CD4-positive, alpha-beta T cell treated with Interleukin-4 for 1 hour (primary cell): ENCODE measurements around the gene LRCH4.

ENCODE experiments used
- DNase-seq, 2 donors: peaks; one replicate each; pipeline ENCODE4 v3.0.0-alpha.2; 2020 to 2022

The LRCH4 gene, protein sequence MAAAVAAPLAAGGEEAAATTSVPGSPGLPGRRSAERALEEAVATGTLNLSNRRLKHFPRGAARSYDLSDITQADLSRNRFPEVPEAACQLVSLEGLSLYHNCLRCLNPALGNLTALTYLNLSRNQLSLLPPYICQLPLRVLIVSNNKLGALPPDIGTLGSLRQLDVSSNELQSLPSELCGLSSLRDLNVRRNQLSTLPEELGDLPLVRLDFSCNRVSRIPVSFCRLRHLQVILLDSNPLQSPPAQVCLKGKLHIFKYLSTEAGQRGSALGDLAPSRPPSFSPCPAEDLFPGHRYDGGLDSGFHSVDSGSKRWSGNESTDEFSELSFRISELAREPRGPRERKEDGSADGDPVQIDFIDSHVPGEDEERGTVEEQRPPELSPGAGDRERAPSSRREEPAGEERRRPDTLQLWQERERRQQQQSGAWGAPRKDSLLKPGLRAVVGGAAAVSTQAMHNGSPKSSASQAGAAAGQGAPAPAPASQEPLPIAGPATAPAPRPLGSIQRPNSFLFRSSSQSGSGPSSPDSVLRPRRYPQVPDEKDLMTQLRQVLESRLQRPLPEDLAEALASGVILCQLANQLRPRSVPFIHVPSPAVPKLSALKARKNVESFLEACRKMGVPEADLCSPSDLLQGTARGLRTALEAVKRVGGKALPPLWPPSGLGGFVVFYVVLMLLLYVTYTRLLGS

DNA sequence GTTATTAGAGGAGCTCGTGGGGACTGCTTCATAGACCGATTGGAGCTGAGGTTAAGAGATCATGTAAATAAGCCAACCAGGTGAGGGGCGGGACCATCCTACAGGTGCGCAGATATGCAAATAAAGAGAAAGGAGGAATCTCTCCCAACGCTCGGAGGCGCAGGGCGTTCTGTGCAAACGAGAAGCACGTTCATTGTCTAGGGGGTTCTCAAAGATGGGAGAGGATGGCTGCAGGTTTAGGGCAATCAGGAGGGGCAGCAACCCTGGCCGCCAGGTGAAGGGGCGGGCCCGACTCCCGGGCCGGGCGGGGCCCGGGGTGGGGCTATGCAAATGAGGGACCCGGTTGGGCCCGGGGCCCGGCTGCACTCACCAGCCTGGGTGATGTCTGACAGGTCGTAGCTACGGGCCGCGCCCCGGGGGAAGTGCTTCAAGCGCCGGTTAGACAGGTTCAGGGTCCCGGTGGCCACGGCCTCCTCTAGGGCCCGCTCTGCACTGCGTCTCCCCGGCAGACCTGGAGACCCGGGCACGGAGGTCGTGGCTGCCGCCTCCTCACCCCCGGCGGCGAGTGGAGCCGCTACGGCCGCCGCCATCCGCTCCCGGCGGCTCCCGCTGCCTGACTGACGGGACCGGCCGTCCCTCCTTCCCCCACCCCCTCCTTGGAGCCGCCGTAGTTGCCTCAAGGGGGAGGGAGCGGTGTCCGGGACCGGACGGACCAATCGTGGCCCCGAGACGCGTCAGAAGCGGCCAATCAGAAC, at the start of gene LRCH4:
Gene LRCH4 (minus strand): TSS at position 619 of the 755 bp plus-strand sequence. CDS start 29 bp downstream, at position 590.
- DNase-seq, result peak; percentile 56 to 65

DNA sequence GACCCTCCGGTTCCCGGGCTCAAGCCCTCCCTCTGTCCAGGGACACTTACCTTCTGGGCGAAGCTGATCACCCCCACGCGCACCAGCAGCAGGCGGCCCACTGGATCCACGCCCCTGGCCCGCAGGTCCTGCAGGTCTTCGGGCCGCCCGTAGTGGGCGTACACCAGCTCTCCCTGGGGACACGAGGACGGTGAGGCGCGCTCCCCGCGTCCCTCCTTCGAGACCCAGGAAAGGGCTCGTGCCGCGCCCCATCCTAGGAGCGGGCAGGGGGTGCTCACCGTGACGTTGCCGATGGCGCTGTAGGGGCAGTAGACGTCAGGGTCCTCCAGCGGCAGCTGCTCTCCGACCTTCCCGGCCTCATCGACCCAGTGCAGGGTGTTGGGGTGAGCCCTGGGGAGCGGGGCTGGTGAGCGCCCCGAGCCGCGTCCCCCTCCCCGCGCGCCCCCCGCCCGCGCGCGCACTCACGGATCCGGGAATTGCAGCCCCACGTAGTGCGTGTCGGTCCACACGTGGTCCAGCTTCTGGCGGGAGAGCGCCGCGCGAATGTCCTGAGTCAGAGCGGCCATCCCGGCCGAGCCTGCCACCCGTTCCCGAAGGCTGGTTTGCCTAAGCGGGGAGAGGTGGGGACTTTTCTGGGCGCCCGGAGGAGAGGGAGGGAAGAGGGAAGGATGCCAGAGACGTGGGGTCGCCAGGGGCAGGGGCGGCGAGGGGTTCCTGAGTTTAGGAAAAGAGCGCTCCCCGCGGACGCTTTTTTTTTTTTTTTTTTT, 47.2 kb upstream of the LRCH4 start:
- peak; percentile 59 to 68 for DNase-seq

DNA sequence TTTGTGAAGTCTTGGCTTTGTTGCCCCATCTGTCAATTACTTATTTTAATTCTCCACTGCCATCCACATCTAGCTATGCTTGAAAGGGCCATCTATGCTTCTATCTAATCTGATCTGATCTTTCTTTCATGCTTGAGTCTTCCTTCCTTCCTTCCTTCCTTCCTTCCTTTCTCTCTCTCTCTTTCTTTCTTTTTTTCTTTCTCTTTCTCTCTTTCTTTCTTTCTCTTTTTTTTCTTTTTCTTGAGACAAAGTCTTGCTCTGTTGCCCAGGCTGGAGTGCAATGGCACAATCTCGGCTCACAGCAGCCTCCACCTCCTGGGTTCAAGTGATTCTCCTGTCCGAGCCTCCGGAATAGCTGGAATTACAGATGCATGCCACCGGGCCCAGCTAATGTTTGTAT, 44.1 kb upstream of the LRCH4 start:
- DNase-seq, result no peak

GRCh38 chr7:100629117-100629716, 43.3 kb upstream of the LRCH4 start:
- DNase-seq, result peak; percentile 21 to 24

GRCh38 chr7:100627238-100627549, 41.3 kb upstream of the LRCH4 start:
- no peak for DNase-seq

- peak; percentile 93 to 94 for DNase-seq
Observed at GRCh38 chr7:100626530-100627237, 40.8 kb upstream of the LRCH4 start.

DNA sequence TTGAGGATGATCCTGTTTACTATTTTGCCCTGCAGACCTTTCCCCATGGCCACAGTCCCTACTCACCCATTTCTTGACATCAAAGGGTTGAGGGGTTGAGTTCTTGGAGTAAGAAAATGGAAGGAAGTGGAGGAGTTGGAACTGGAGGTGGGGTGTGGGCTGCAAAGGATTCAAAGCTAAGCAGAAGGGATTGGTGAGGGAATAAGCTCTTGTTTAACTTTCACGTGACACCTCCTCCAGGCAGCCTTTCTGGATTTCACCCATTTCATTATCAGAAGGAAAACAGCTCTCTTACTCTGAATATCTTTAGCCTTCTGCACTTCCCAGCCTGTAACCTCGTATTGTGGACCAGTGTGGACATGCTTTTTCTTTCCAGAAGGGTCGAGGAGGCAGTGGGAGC, 40.1 kb upstream of the LRCH4 start:
- DNase-seq, result no peak

GRCh38 chr7:100623951-100624824, 38.3 kb upstream of the LRCH4 start:
- no peak for DNase-seq

GRCh38 chr7:100621554-100621953, 35.6 kb upstream of the LRCH4 start:
- DNase-seq, result no peak

DNA sequence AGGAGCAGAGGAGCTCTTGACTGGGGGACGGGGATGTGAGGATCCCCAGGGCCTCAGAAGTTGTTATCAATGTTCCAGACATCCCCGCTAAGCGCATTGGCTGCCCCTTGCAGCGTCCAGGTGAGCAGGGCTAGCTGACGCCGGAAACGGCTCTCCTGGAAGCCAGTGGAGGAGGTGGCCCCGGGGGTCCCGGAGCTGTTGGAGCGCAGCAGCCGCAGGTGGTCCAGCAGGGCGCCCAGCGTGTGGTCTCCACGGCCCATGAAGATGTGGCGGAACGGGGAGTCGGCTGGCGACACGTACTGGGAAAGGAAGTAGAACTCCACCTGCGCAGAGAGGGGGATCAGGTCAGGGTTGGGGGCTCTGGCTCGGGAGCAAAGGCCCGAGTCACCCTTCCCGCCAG, 34.9 kb upstream of the LRCH4 start:
- DNase-seq, result no peak

GRCh38 chr7:100620239-100620638, 34.3 kb upstream of the LRCH4 start:
- no peak for DNase-seq

DNA sequence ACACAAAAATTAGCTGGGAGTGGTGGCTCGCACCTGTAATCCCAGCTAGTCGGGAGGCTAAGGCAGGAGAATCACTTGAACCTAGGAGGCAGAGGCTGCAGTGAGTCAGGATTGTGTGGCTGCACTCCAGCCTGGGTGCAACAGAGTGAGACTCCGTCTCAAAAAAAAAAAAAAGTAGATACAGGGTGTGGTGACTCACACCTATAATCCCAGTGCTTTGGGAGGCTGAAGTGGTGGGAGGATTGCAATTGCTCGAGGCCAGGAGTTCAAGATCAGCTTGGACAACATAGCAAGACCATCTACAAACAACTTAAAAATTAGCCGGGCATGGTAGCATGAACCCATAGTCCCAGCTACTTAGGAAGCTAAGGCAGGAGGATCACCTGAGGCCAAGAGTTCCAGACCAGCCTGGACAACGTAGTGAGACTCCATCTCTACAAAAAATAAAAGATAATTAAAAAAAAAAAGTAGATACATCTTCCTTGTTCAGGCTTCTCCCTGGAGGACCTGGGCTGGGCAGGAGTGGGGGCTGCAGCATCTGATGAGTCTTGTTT, 28.5 kb upstream of the LRCH4 start:
- DNase-seq, result no peak

GRCh38 chr7:100613412-100614175, 27.7 kb upstream of the LRCH4 start:
- DNase-seq, result no peak

GRCh38 chr7:100612730-100613390, 26.9 kb upstream of the LRCH4 start:
- peak; percentile 21 for DNase-seq

- peak; percentile 98 for DNase-seq
Observed at GRCh38 chr7:100611983-100612729, 26.2 kb upstream of the LRCH4 start, which contains the start of gene MOSPD3. Gene MOSPD3, plus strand, starts transcription at chr7:100612540. Its CDS starts 252 bp downstream, at chr7:100612792.

- no peak for DNase-seq
Observed at GRCh38 chr7:100609958-100610357, 24.0 kb upstream of the LRCH4 start.

DNA sequence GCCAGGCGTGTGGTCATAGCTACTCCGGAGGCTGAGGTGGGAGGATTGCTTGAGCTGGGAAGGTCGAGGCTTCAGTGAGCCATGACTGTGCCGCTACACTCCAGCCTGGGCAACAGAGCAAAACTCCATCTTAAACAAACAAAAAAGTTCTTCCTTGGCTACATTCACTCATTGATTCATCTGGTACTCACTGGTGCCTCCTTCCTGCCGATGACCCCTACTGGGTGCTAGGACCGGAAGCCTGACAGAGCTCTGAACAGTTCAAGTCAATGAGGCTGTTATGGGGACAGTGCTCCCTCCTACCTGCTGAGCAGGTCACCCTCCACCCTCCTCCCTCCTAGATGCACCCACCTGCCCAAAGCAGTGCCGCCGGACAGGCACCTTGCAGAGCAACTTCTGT, 21.2 kb upstream of the LRCH4 start:
- no peak for DNase-seq

- DNase-seq, result no peak
Observed at GRCh38 chr7:100606313-100606712, 20.4 kb upstream of the LRCH4 start.
